Lung (tissue), 12 donors: ENCODE data around the gene SLC46A3. TPM values are rescaled to one million over a fixed set of nuclear protein-coding genes. Genes with fewer than 3 reads are reported as not detected.
"Not testable (repeated sequence)": the region's sequence is repeated elsewhere in the genome, so short reads cannot be mapped to it uniquely, and the experiment has no call there.

Experiments used
- ATAC-seq: fragments of 200-7000 bp; cut with Tn5 transposase; one replicate; pipeline ENCODE4 v1.9.1; 2020; ENCODE audit warnings: moderate number of reproducible peaks; ENCODE audit not compliant: insufficient read depth, low FRiP score
- DNase-seq, 3 donors: peaks; one replicate each; pipeline ENCODE4 v3.0.0-alpha.2; 2013 to 2017
- H3K27ac ChIP-seq, 2 donors: one replicate each; pipeline ENCODE4 v1.5.1; 2013; ENCODE audit warnings: mild to moderate bottlenecking in 2 of 2, moderate library complexity in 2 of 2, control low read depth in 1 of 2, inconsistent platforms in 1 of 2, low read depth in 1 of 2, low read length in 1 of 2
- H3K27me3 ChIP-seq, 3 donors: one replicate each; pipeline ENCODE4 v1.5.1; 2013; ENCODE audit warnings: low read length in 2 of 3; ENCODE audit not compliant: control insufficient read depth in 3 of 3, insufficient read depth in 3 of 3
- H3K36me3 ChIP-seq, 4 donors: one replicate each; pipeline ENCODE4 v1.5.1; 2013; ENCODE audit warnings: low read length in 4 of 4, mild to moderate bottlenecking in 1 of 4, moderate library complexity in 1 of 4; ENCODE audit not compliant: control insufficient read depth in 4 of 4, insufficient read depth in 4 of 4
- H3K4me1 ChIP-seq, 5 donors: one replicate each; pipeline ENCODE4 v1.5.1; 2013; ENCODE audit warnings: low read length in 5 of 5, mild to moderate bottlenecking in 2 of 5, moderate library complexity in 1 of 5; ENCODE audit not compliant: control insufficient read depth in 5 of 5, insufficient read depth in 5 of 5
- H3K4me3 ChIP-seq: one replicate; pipeline ENCODE4 v1.5.1; 2013; ENCODE audit warnings: mild to moderate bottlenecking, control low read depth, moderate library complexity
- H3K9ac ChIP-seq, 2 donors: one replicate each; pipeline ENCODE4 v1.5.1; 2013; ENCODE audit warnings: low read length in 2 of 2, control low read depth in 1 of 2; ENCODE audit not compliant: insufficient read depth in 1 of 2
- H3K9me3 ChIP-seq, 4 donors: one replicate each; pipeline ENCODE4 v1.5.1; 2013; ENCODE audit warnings: low read length in 3 of 4, mild to moderate bottlenecking in 1 of 4, moderate library complexity in 1 of 4; ENCODE audit not compliant: control insufficient read depth in 4 of 4, insufficient read depth in 3 of 4
- whole genome bisulfite sequencing, 2 donors: extraction: QIAGEN DNeasy Blood & Tissue Kit; methylation state at CpG; one replicate each; pipeline ENCODE4 v1.1.7; 2013; 5-methylcytosine and 5-hydroxymethylcytosine counted together
- polyA plus RNA-seq, 2 donors: library from polyadenylated mRNA; stranded (reverse); fragments of 200-250 nt; gene quantifications; one replicate each; pipeline ENCODE4 v1.2.1, GENCODE V29; 2013
- total RNA-seq, 2 donors: library from RNA; depleted of rRNA in 1 of 2; stranded (reverse); fragments of >200 nt in 1 of 2; gene quantifications; one replicate each; pipeline ENCODE4 v1.2.1, GENCODE V29; 2014 to 2021
- TF ChIP-seq, protein P1 (sequence below): IDR thresholded peaks from 2 replicates; pipeline ENCODE4 v1.5.1; 2012; ENCODE audit warnings: mild to moderate bottlenecking; ENCODE audit errors: control extremely low read depth, extremely low read depth
- donor health status: control.
- donor health status: control.
- donor health status: Bipolar disorder and iron deficiency.
- donor health status: healthy.
- donor health status: DM: yes; HTN: yes; CAD: no.

SLC46A3 gene
- total and polyA plus RNA-seq, 4 donors, result 6.9 to 10.9 (median 8.9) TPM

DNA sequence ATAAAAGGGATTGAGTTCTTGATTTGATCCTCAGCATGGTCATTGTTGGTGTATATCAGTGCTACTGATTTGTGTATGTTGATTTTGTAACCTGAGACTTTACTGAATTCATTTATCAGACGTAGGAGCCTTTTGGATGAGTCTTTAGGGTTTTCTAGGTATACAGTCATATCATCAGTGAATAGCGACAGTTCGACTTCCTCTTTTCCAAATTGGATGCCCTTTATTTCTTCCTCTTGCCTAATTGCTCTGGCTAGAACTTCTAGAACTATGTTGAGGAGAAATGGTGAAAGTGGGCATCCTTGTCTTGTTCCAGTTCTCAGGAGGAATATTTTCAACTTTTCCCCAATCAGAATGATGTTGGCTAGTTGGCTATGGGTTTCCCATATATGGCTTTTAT, 32.9 kb downstream of the SLC46A3 start:
- TF ChIP-seq, protein P1, sequence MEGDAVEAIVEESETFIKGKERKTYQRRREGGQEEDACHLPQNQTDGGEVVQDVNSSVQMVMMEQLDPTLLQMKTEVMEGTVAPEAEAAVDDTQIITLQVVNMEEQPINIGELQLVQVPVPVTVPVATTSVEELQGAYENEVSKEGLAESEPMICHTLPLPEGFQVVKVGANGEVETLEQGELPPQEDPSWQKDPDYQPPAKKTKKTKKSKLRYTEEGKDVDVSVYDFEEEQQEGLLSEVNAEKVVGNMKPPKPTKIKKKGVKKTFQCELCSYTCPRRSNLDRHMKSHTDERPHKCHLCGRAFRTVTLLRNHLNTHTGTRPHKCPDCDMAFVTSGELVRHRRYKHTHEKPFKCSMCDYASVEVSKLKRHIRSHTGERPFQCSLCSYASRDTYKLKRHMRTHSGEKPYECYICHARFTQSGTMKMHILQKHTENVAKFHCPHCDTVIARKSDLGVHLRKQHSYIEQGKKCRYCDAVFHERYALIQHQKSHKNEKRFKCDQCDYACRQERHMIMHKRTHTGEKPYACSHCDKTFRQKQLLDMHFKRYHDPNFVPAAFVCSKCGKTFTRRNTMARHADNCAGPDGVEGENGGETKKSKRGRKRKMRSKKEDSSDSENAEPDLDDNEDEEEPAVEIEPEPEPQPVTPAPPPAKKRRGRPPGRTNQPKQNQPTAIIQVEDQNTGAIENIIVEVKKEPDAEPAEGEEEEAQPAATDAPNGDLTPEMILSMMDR, result no peak
- Histone ChIP-seq H3K4me1 (no peaks in the 10 kb centered on the region), H3K9me3 (no peaks in the 10 kb centered on the region), H3K27me3 (no peaks in the 10 kb centered on the region), H3K36me3 (no peaks in the 10 kb centered on the region), H3K4me3 (no peak overlapping the region), H3K27ac (no peak overlapping the region), H3K9ac (no peak overlapping the region)
- DNase-seq (no peak), ATAC-seq (no peak)
- 67 to 81% methylated on average over 3 of the region's 3 CpGs for WGBS, 2 donors

GRCh38 chr13:28685114-28685513, 33.7 kb downstream of the SLC46A3 start:
- no peak for DNase-seq
- WGBS, 2 donors, result 96% methylated on average over 12 of the region's 12 CpGs

GRCh38 chr13:28684257-28684656, 34.5 kb downstream of the SLC46A3 start:
- no peaks in the 10 kb centered on the region for H3K4me1 ChIP-seq
- H3K36me3 ChIP-seq, result peaks cover 0 to 2% (median 2%) of the 10 kb centered on the region in 4 donors

More at GRCh38 chr13:28685114-28685513, 33.7 kb downstream of the SLC46A3 start:
- Histone ChIP-seq H3K27ac (no peak overlapping the region), H3K4me3 (no peak overlapping the region), H3K27me3 (no peaks in the 10 kb centered on the region), H3K4me1 (no peaks in the 10 kb centered on the region), H3K9me3 (no peaks in the 10 kb centered on the region), H3K9ac (no peak overlapping the region), H3K36me3 (peaks cover 0 to 1% (median 0%) of the 10 kb centered on the region in 4 donors)
- TF ChIP-seq, protein P1, result no peak
- ATAC-seq, result no peak

GRCh38 chr13:28683169-28683568, 35.6 kb downstream of the SLC46A3 start:
- not testable (repeated sequence) for H3K36me3 ChIP-seq, H3K9me3 ChIP-seq, ATAC-seq, H3K27ac ChIP-seq, H3K4me1 ChIP-seq, DNase-seq, H3K4me3 ChIP-seq, H3K9ac ChIP-seq, H3K27me3 ChIP-seq
- WGBS, 2 donors, result 80 to 81% methylated on average over 8 of the region's 8 CpGs

More at GRCh38 chr13:28684257-28684656, 34.5 kb downstream of the SLC46A3 start:
- TF ChIP-seq, protein P1, result no peak
- no peak for ATAC-seq
- H3K4me3 ChIP-seq, result no peak overlapping the region
- 64 to 72% methylated on average over 7 of the region's 7 CpGs for WGBS, 2 donors
- H3K27ac ChIP-seq, result no peak overlapping the region
- DNase-seq, result no peak
- H3K9ac ChIP-seq, result no peak overlapping the region
- no peaks in the 10 kb centered on the region for H3K9me3 ChIP-seq
- H3K27me3 ChIP-seq, result no peaks in the 10 kb centered on the region
